Transverse colon (tissue), 4 donors: ENCODE data around the gene MYRF.

ENCODE experiments used
- CTCF ChIP-seq, 5 experiments: fragments of 200-600 bp in 3 of 5; fragments of 450-650 bp in 2 of 5; sonication (generic) in 3 of 5; IDR thresholded peaks; 1 replicate in 2 of 5; 2 replicates in 3 of 5; pipeline ENCODE4 v1.5.1; 2016 to 2017; ENCODE audit warnings: antibody characterized with exemption in 5 of 5, inconsistent platforms in 3 of 5, mild to moderate bottlenecking in 2 of 5, moderate library complexity in 1 of 5
- POLR2A ChIP-seq: fragments of 450-650 bp; IDR thresholded peaks from one replicate; pipeline ENCODE4 v1.6.1; 2016; ENCODE audit warnings: antibody characterized with exemption, mild to moderate bottlenecking, moderate library complexity
- POLR2AphosphoS5 ChIP-seq, 3 donors: sonication (generic); formaldehyde crosslinking; IDR thresholded peaks; one replicate each; pipeline ENCODE4 v1.6.1; 2016; ENCODE audit warnings: antibody characterized with exemption in 3 of 3

- TF ChIP-seq CTCF (IDR thresholded peaks at IDR 0.05): no peak
- TF ChIP-seq POLR2AphosphoS5 (IDR thresholded peaks at IDR 0.05): no peak
- TF ChIP-seq POLR2A: no peak
Measured at GRCh38 chr11:61711498-61711897, 40.9 kb upstream of the MYRF start.
